GM23338 (cell line): ENCODE data around the gene PDIA2. TPM values are rescaled to one million over a fixed set of nuclear protein-coding genes. Genes with fewer than 3 reads are reported as not detected.

Source experiments
- ATAC-seq: fragments of 200-7000 bp; cut with Tn5 transposase; 3 replicates; pipeline ENCODE4 v1.9.1; 2020
- DNase-seq: peaks from one replicate; pipeline ENCODE4 v3.0.0-alpha.2; 2015; ENCODE audit warnings: low spot score
- H2AFZ ChIP-seq: fragments of 200-600 bp; sonication (generic); 2 replicates; pipeline ENCODE4 v1.8.0; 2016; ENCODE audit warnings: antibody characterized with exemption, mild to moderate bottlenecking, moderate library complexity
- H3F3A ChIP-seq: fragments of 200-600 bp; sonication (generic); replicated peaks from 2 replicates; pipeline ENCODE4 v1.8.0; 2017; ENCODE audit warnings: antibody characterized with exemption, mixed run types, low read depth
- H3K27ac ChIP-seq: fragments of 200-600 bp; sonication (generic); 2 replicates; pipeline ENCODE4 v1.6.1; 2016; ENCODE audit warnings: low read depth
- H3K27me3 ChIP-seq: fragments of 200-600 bp; sonication (generic); 2 replicates; pipeline ENCODE4 v1.8.0; 2016; ENCODE audit warnings: mild to moderate bottlenecking, mixed run types, moderate library complexity; ENCODE audit not compliant: insufficient read depth
- H3K36me3 ChIP-seq: fragments of 200-600 bp; sonication (generic); 2 replicates; pipeline ENCODE4 v1.8.0; 2016; ENCODE audit warnings: mild to moderate bottlenecking; ENCODE audit not compliant: insufficient read depth
- H3K4me1 ChIP-seq: fragments of 200-600 bp; sonication (generic); 2 replicates; pipeline ENCODE4 v1.8.0; 2016; ENCODE audit warnings: mild to moderate bottlenecking, moderate library complexity; ENCODE audit not compliant: insufficient read depth
- H3K4me2 ChIP-seq: fragments of 200-600 bp; sonication (generic); 2 replicates; pipeline ENCODE4 v1.7.1; 2017; ENCODE audit warnings: mixed run types
- H3K4me3 ChIP-seq: fragments of 200-600 bp; sonication (generic); 2 replicates; pipeline ENCODE4 v1.6.1; 2016; ENCODE audit warnings: mixed run types
- H3K79me2 ChIP-seq: fragments of 200-600 bp; sonication (generic); replicated peaks from 2 replicates; pipeline ENCODE4 v1.8.0; 2017; ENCODE audit warnings: mild to moderate bottlenecking; ENCODE audit not compliant: insufficient read depth
- H3K9me2 ChIP-seq: fragments of 200-600 bp; sonication (generic); 2 replicates; pipeline ENCODE4 v1.8.0; 2017; ENCODE audit not compliant: insufficient read depth
- H4K20me1 ChIP-seq: fragments of 200-600 bp; sonication (generic); replicated peaks from 2 replicates; pipeline ENCODE4 v1.8.0; 2017; ENCODE audit warnings: mild to moderate bottlenecking; ENCODE audit not compliant: insufficient read depth
- H3K27ac Mint-ChIP-seq: 2 replicates; pipeline ENCODE4 v1.8.0; 2020; ENCODE audit warnings: inconsistent platforms, mild to moderate bottlenecking, moderate library complexity, mixed read lengths
- H3K27me3 Mint-ChIP-seq: 3 replicates; pipeline ENCODE4 v1.8.0; 2022; ENCODE audit warnings: low read depth, mild to moderate bottlenecking, moderate library complexity, mixed read lengths, inconsistent platforms; ENCODE audit not compliant: insufficient read depth, poor library complexity
- H3K36me3 Mint-ChIP-seq: 3 replicates; pipeline ENCODE4 v1.8.0; 2021; ENCODE audit warnings: low read depth, mild to moderate bottlenecking, inconsistent platforms, moderate library complexity, mixed read lengths
- H3K4me1 Mint-ChIP-seq: 3 replicates; pipeline ENCODE4 v1.8.0; 2020; ENCODE audit warnings: mild to moderate bottlenecking, inconsistent platforms, mixed read lengths
- H3K4me3 Mint-ChIP-seq: 3 replicates; pipeline ENCODE4 v1.8.0; 2021; ENCODE audit warnings: moderate library complexity, mild to moderate bottlenecking, inconsistent platforms, mixed read lengths
- H3K9me3 Mint-ChIP-seq: 3 replicates; pipeline ENCODE4 v1.8.0; 2020; ENCODE audit warnings: moderate library complexity, mild to moderate bottlenecking, inconsistent platforms, mixed read lengths
- CREB1 ChIP-seq: fragments of 250-450 bp; sonication (Bioruptor Pico); IDR thresholded peaks from 2 replicates; pipeline ENCODE4 v1.5.0; 2020; ENCODE audit warnings: low read depth, mild to moderate bottlenecking, moderate library complexity
- ETS1 ChIP-seq: IDR thresholded peaks from 2 replicates; pipeline ENCODE4 v1.6.1; 2016; ENCODE audit warnings: antibody characterized with exemption
- STAT1 ChIP-seq: IDR thresholded peaks from one replicate; pipeline ENCODE4 v1.6.1; 2016; ENCODE audit warnings: antibody characterized with exemption; ENCODE audit not compliant: unreplicated experiment
- ZNF331 ChIP-seq: fragments of 250-450 bp; sonication (Bioruptor Pico); IDR thresholded peaks from 2 replicates; pipeline ENCODE4 v1.5.0; 2020; ENCODE audit warnings: low read depth, mild to moderate bottlenecking, moderate library complexity
- ZNF462 ChIP-seq: fragments of 250-450 bp; sonication (Bioruptor Pico); IDR thresholded peaks from 2 replicates; pipeline ENCODE4 v1.5.0; 2020; ENCODE audit warnings: mild to moderate bottlenecking, moderate library complexity
- polyA plus RNA-seq: library from polyadenylated mRNA; unstranded; fragments of >200 nt; fragmentation: Nextera tagmentation; extraction: Ambion mirVana; gene quantifications from 2 replicates; pipeline ENCODE4 v1.2.1, GENCODE V29; 2016
- total RNA-seq: library from RNA; depleted of rRNA; stranded (reverse); fragments of >200 nt; shearing (Covaris generic); gene quantifications from 2 replicates; pipeline ENCODE4 v1.2.3, GENCODE V29; 2014

Gene PDIA2
- total and polyA plus RNA-seq, 2 experiments from 2014 or later = 0.39 to 0.87 TPM

- Histone ChIP-seq H3K27me3 (no peaks in the 10 kb centered on the region), H3K4me2 (no peak overlapping the region), H3K79me2 (no peaks in the 10 kb centered on the region), H3K4me3 (no peak overlapping the region), H3K36me3 (no peaks in the 10 kb centered on the region; the same call in 1 of the 2 replicates), H4K20me1 (peaks cover 4% of the 10 kb centered on the region), H3K27ac (0 out of 2 replicates have a peak overlapping the region, but pooled peaks have one; percentile 50), H3K9me2 (no peaks in the 10 kb centered on the region), H3F3A (0 out of 2 replicates have a peak, but pooled peaks cover 4% of the 10 kb centered on the region), H2AFZ (no peak overlapping the region), H3K4me1 (no peaks in the 10 kb centered on the region)
- Mint-ChIP-seq H3K27ac (no peak overlapping the region), H3K27me3 (peaks cover 7% of the 10 kb centered on the region), H3K9me3 (no peaks in the 10 kb centered on the region), H3K4me3 (no peak overlapping the region), H3K36me3 (peaks cover 37% of the 10 kb centered on the region; the same call in 2 of the 3 replicates), H3K4me1 (peaks cover 4% of the 10 kb centered on the region; the same call in 2 of the 3 replicates)
- no peak for DNase-seq
- ATAC-seq = no peak
- TF ChIP-seq ZNF331 (CRISPR knock-in tag) = no peak
- no peak for TF ChIP-seq CREB1 (CRISPR knock-in tag)
- TF ChIP-seq ZNF462 = no peak
- TF ChIP-seq ETS1 = no peak
- TF ChIP-seq STAT1 = no peak
Observed at GRCh38 chr16:252366-253337, 30.3 kb upstream of the PDIA2 start.
